ENCODE measurements around the gene EPB41.
"Not testable (repeated sequence)": the region's sequence is repeated elsewhere in the genome, so short reads cannot be mapped to it uniquely, and the experiment has no call there.

EPB41 gene

GRCh38 chr1:28927648-28928313, 13.4 kb downstream of the EPB41 start:
- Mint-ChIP-seq H3K4me1 (ENCODE audit: low read depth) (peaks cover 70% of the 10 kb centered on the region), H3K4me3 (peak overlapping the region; percentile 70), H3K27me3 (no peaks in the 10 kb centered on the region), H3K27ac (peak overlapping the region; percentile 91), H3K9me3 (no peaks in the 10 kb centered on the region), H3K36me3 (ENCODE audit: low read depth) (no peaks in the 10 kb centered on the region)

GRCh38 chr1:28928314-28928941, 14.1 kb downstream of the EPB41 start:
- peak overlapping the region; percentile 91 for H3K27ac Mint-ChIP-seq
- H3K4me1 Mint-ChIP-seq (ENCODE audit: low read depth): peaks cover 76% of the 10 kb centered on the region
- no peaks in the 10 kb centered on the region for H3K36me3 Mint-ChIP-seq (ENCODE audit: low read depth)
- H3K4me3 Mint-ChIP-seq: peak overlapping the region; percentile 70
- H3K27me3 Mint-ChIP-seq: no peaks in the 10 kb centered on the region
- H3K9me3 Mint-ChIP-seq: no peaks in the 10 kb centered on the region

- no peaks in the 10 kb centered on the region for H3K27me3 Mint-ChIP-seq
- H3K9me3 Mint-ChIP-seq: peaks cover 4% of the 10 kb centered on the region
- no peak overlapping the region for H3K27ac Mint-ChIP-seq
- H3K36me3 Mint-ChIP-seq (ENCODE audit: low read depth): peaks cover 13% of the 10 kb centered on the region
- H3K4me1 Mint-ChIP-seq (ENCODE audit: low read depth): peaks cover 80% of the 10 kb centered on the region
- no peak overlapping the region for H3K4me3 Mint-ChIP-seq
These were observed 18.9 kb downstream of the EPB41 start for GRCh38 chr1:28933277-28933676.

GRCh38 chr1:28933918-28934317, 19.5 kb downstream of the EPB41 start:
- Mint-ChIP-seq H3K9me3 (peaks cover 4% of the 10 kb centered on the region), H3K27ac (no peak overlapping the region), H3K4me1 (ENCODE audit: low read depth) (peaks cover 77% of the 10 kb centered on the region), H3K36me3 (ENCODE audit: low read depth) (peaks cover 13% of the 10 kb centered on the region), H3K27me3 (no peaks in the 10 kb centered on the region), H3K4me3 (no peak overlapping the region)

GRCh38 chr1:28934676-28935075, 20.3 kb downstream of the EPB41 start:
- H3K27me3 Mint-ChIP-seq: no peaks in the 10 kb centered on the region
- no peak overlapping the region for H3K27ac Mint-ChIP-seq
- no peak overlapping the region for H3K4me3 Mint-ChIP-seq
- peaks cover 4% of the 10 kb centered on the region for H3K9me3 Mint-ChIP-seq
- H3K36me3 Mint-ChIP-seq (ENCODE audit: low read depth): peaks cover 13% of the 10 kb centered on the region
- H3K4me1 Mint-ChIP-seq (ENCODE audit: low read depth): peaks cover 82% of the 10 kb centered on the region

GRCh38 chr1:28935293-28935692, 20.9 kb downstream of the EPB41 start:
- no peak overlapping the region for H3K4me3 Mint-ChIP-seq
- H3K4me1 Mint-ChIP-seq (ENCODE audit: low read depth): peaks cover 80% of the 10 kb centered on the region
- peaks cover 17% of the 10 kb centered on the region for H3K36me3 Mint-ChIP-seq (ENCODE audit: low read depth)
- H3K27ac Mint-ChIP-seq: no peak overlapping the region
- H3K9me3 Mint-ChIP-seq: peaks cover 4% of the 10 kb centered on the region
- H3K27me3 Mint-ChIP-seq: no peaks in the 10 kb centered on the region

GRCh38 chr1:28936094-28936493, 21.7 kb downstream of the EPB41 start:
- H3K27me3 Mint-ChIP-seq: no peaks in the 10 kb centered on the region
- no peak overlapping the region for H3K4me3 Mint-ChIP-seq
- H3K9me3 Mint-ChIP-seq: peaks cover 4% of the 10 kb centered on the region
- H3K36me3 Mint-ChIP-seq (ENCODE audit: low read depth): peaks cover 17% of the 10 kb centered on the region
- H3K27ac Mint-ChIP-seq: peak overlapping the region; percentile 29
- H3K4me1 Mint-ChIP-seq (ENCODE audit: low read depth): peaks cover 80% of the 10 kb centered on the region

GRCh38 chr1:28936528-28936927, 22.2 kb downstream of the EPB41 start:
- peaks cover 4% of the 10 kb centered on the region for H3K9me3 Mint-ChIP-seq
- no peak overlapping the region for H3K27ac Mint-ChIP-seq
- no peaks in the 10 kb centered on the region for H3K27me3 Mint-ChIP-seq
- peaks cover 17% of the 10 kb centered on the region for H3K36me3 Mint-ChIP-seq (ENCODE audit: low read depth)
- peaks cover 83% of the 10 kb centered on the region for H3K4me1 Mint-ChIP-seq (ENCODE audit: low read depth)
- H3K4me3 Mint-ChIP-seq: no peak overlapping the region

- H3K36me3 Mint-ChIP-seq (ENCODE audit: low read depth); H3K4me3 Mint-ChIP-seq; H3K27me3 Mint-ChIP-seq; H3K27ac Mint-ChIP-seq; H3K9me3 Mint-ChIP-seq: not testable (repeated sequence)
- peaks cover 70% of the 10 kb centered on the region for H3K4me1 Mint-ChIP-seq (ENCODE audit: low read depth)
These were observed 29.2 kb downstream of the EPB41 start for GRCh38 chr1:28943581-28943980.

GRCh38 chr1:28950006-28950405, 35.6 kb downstream of the EPB41 start:
- Mint-ChIP-seq H3K4me1 (ENCODE audit: low read depth) (peaks cover 42% of the 10 kb centered on the region), H3K27ac (no peak overlapping the region), H3K9me3 (no peaks in the 10 kb centered on the region), H3K4me3 (no peak overlapping the region), H3K27me3 (no peaks in the 10 kb centered on the region), H3K36me3 (ENCODE audit: low read depth) (no peaks in the 10 kb centered on the region)

- Mint-ChIP-seq H3K9me3 (no peaks in the 10 kb centered on the region), H3K27ac (peak overlapping the region; percentile 26)
These were observed 36.1 kb downstream of the EPB41 start for GRCh38 chr1:28950449-28950848.

GRCh38 chr1:28954126-28954726, 39.9 kb downstream of the EPB41 start:
- Mint-ChIP-seq H3K4me1 (ENCODE audit: low read depth) (peaks cover 48% of the 10 kb centered on the region), H3K27ac (no peak overlapping the region), H3K27me3 (no peaks in the 10 kb centered on the region), H3K4me3 (no peak overlapping the region), H3K9me3 (no peaks in the 10 kb centered on the region), H3K36me3 (ENCODE audit: low read depth) (no peaks in the 10 kb centered on the region)

More at GRCh38 chr1:28950449-28950848, 36.1 kb downstream of the EPB41 start:
- H3K36me3 Mint-ChIP-seq (ENCODE audit: low read depth): no peaks in the 10 kb centered on the region
- H3K4me1 Mint-ChIP-seq (ENCODE audit: low read depth): peaks cover 42% of the 10 kb centered on the region
- no peaks in the 10 kb centered on the region for H3K27me3 Mint-ChIP-seq
- no peak overlapping the region for H3K4me3 Mint-ChIP-seq

GRCh38 chr1:28956038-28956464, 41.7 kb downstream of the EPB41 start:
- Mint-ChIP-seq H3K4me3 (no peak overlapping the region), H3K27me3 (no peaks in the 10 kb centered on the region), H3K9me3 (no peaks in the 10 kb centered on the region), H3K4me1 (ENCODE audit: low read depth) (peaks cover 44% of the 10 kb centered on the region), H3K36me3 (ENCODE audit: low read depth) (no peaks in the 10 kb centered on the region), H3K27ac (no peak overlapping the region)

GRCh38 chr1:28962114-28962831, 47.9 kb downstream of the EPB41 start:
- H3K4me3 Mint-ChIP-seq: peak overlapping the region; percentile 5
- H3K36me3 Mint-ChIP-seq (ENCODE audit: low read depth); H3K9me3 Mint-ChIP-seq; H3K27me3 Mint-ChIP-seq: not testable (repeated sequence)
- H3K27ac Mint-ChIP-seq: peak overlapping the region; percentile 65
- peaks cover 68% of the 10 kb centered on the region for H3K4me1 Mint-ChIP-seq (ENCODE audit: low read depth)

GRCh38 chr1:28965271-28965870, 51.0 kb downstream of the EPB41 start:
- peaks cover 6% of the 10 kb centered on the region for H3K36me3 Mint-ChIP-seq (ENCODE audit: low read depth)
- no peaks in the 10 kb centered on the region for H3K27me3 Mint-ChIP-seq
- no peaks in the 10 kb centered on the region for H3K9me3 Mint-ChIP-seq
- peaks cover 56% of the 10 kb centered on the region for H3K4me1 Mint-ChIP-seq (ENCODE audit: low read depth)
- no peak overlapping the region for H3K27ac Mint-ChIP-seq
- H3K4me3 Mint-ChIP-seq: no peak overlapping the region
